ENCODE measurements around the gene TUT7.
"Not testable (repeated sequence)": the region's sequence is repeated elsewhere in the genome, so short reads cannot be mapped to it uniquely, and the experiment has no call there.

Gene TUT7

GRCh38 chr9:86300701-86301100 is 53.5 kb downstream of the TUT7 start:
- DNase-seq (ENCODE audit: low spot score), result no peak

GRCh38 chr9:86298873-86299272 is 55.3 kb downstream of the TUT7 start:
- DNase-seq (ENCODE audit: low spot score), result no peak

GRCh38 chr9:86290341-86290740 is 63.9 kb downstream of the TUT7 start:
- DNase-seq (ENCODE audit: low spot score), result not testable (repeated sequence)

- DNase-seq (ENCODE audit: low spot score), result no peak
Measured at GRCh38 chr9:86288499-86289198, 65.6 kb downstream of the TUT7 start.

- DNase-seq (ENCODE audit: low spot score), result peak; percentile 56
Measured at GRCh38 chr9:86287013-86287412, 67.2 kb downstream of the TUT7 start.

GRCh38 chr9:86286278-86286677 is 67.9 kb downstream of the TUT7 start:
- no peak for DNase-seq (ENCODE audit: low spot score)

GRCh38 chr9:86285261-86285660 is 68.9 kb downstream of the TUT7 start:
- no peak for DNase-seq (ENCODE audit: low spot score)

GRCh38 chr9:86282979-86283535 is 71.2 kb downstream of the TUT7 start:
- no peak for DNase-seq (ENCODE audit: low spot score)

- peak; percentile 95 for DNase-seq (ENCODE audit: low spot score)
Measured at GRCh38 chr9:86282077-86282978, 71.9 kb downstream of the TUT7 start, which contains the start of gene ISCA1. TSS of gene ISCA1 (minus strand) at chr9:86282538. CDS start at chr9:86282458, 80 bp downstream.

GRCh38 chr9:86281593-86282076 is 72.6 kb downstream of the TUT7 start:
- no peak for DNase-seq (ENCODE audit: low spot score)

- no peak for DNase-seq (ENCODE audit: low spot score)
Measured at GRCh38 chr9:86280580-86280979, 73.6 kb downstream of the TUT7 start.

GRCh38 chr9:86279839-86280238 is 74.4 kb downstream of the TUT7 start:
- DNase-seq (ENCODE audit: low spot score), result no peak

GRCh38 chr9:86277072-86277471 is 77.1 kb downstream of the TUT7 start:
- no peak for DNase-seq (ENCODE audit: low spot score)

- peak; percentile 32 for DNase-seq (ENCODE audit: low spot score)
Measured at GRCh38 chr9:86275962-86276361, 78.2 kb downstream of the TUT7 start.

- DNase-seq (ENCODE audit: low spot score), result no peak
Measured at GRCh38 chr9:86274821-86275643, 79.2 kb downstream of the TUT7 start.

GRCh38 chr9:86272221-86272620 is 82.0 kb downstream of the TUT7 start:
- no peak for DNase-seq (ENCODE audit: low spot score)

- DNase-seq (ENCODE audit: low spot score), result no peak
Measured at GRCh38 chr9:86263876-86264275, 90.3 kb downstream of the TUT7 start.

GRCh38 chr9:86262492-86262891 is 91.7 kb downstream of the TUT7 start:
- no peak for DNase-seq (ENCODE audit: low spot score)

GRCh38 chr9:86259557-86259956 is 94.7 kb downstream of the TUT7 start, which contains the start of gene C9orf153:
TSS of gene C9orf153 (minus strand) at chr9:86259657. CDS start at chr9:86229603, 30,054 bp downstream.
- no peak for DNase-seq (ENCODE audit: low spot score)

- peak; percentile 12 for DNase-seq (ENCODE audit: low spot score)
Measured at GRCh38 chr9:86257391-86257790, 96.8 kb downstream of the TUT7 start.

- DNase-seq (ENCODE audit: low spot score), result no peak
Measured at GRCh38 chr9:86256653-86257052, 97.6 kb downstream of the TUT7 start.

- DNase-seq (ENCODE audit: low spot score), result no peak
Measured at GRCh38 chr9:86253577-86253976, 100.6 kb downstream of the TUT7 start.

All from cerebellar cortex (tissue), 1 donor.